ENCODE measurements around the gene GDAP1L1. TPM values are rescaled to one million over a fixed set of nuclear protein-coding genes. Genes with fewer than 3 reads are reported as not detected.
A peak's percentile ranks its signal among the peaks of the same experiment; 100 is the strongest.

The GDAP1L1 gene
- total and polyA plus RNA-seq, 2 donors from 2014 or later: not detected

- FAIRE-seq (no peak), DNase-seq (no peak)
- intact Hi-C loops (cut with DNase I): no loop called here
These were observed 9.9 kb downstream of the GDAP1L1 start for GRCh38 chr20:44256961-44257360.

GRCh38 chr20:44258226-44258890 lies 11.2 kb downstream of the GDAP1L1 start:
- no peaks in the 10 kb centered on the region for H3K9me3 ChIP-seq (ENCODE audit: control insufficient read depth in 2 of 3, insufficient read depth in 1 of 3, low read length in 3 of 3)
- H3K4me3 ChIP-seq (ENCODE audit: low read length in 3 of 3): no peak overlapping the region
- no peak overlapping the region for H3K9ac ChIP-seq (ENCODE audit: low read length in 3 of 3)
- no peak for TF ChIP-seq CTCF (IDR thresholded peaks at IDR 0.05; ENCODE audit: borderline replicate concordance, extremely low read depth, insufficient read depth)
- no peaks in the 10 kb centered on the region for H3K27me3 ChIP-seq (ENCODE audit: control insufficient read depth, insufficient read depth, low read length)
- intact Hi-C loops (cut with DNase I): no loop called here
- H3K4me1 ChIP-seq (ENCODE audit: control insufficient read depth in 2 of 3, insufficient read depth in 2 of 3, low read depth in 1 of 3, low read length in 3 of 3): no peaks in the 10 kb centered on the region
- DNase-seq (no peak), FAIRE-seq (no peak)
- H3K27ac ChIP-seq (ENCODE audit: low read depth in 2 of 2, low read length in 2 of 2): no peak overlapping the region
- H3K36me3 ChIP-seq (ENCODE audit: control insufficient read depth in 2 of 3, insufficient read depth in 3 of 3, low read length in 3 of 3): no peaks in the 10 kb centered on the region

More at GRCh38 chr20:44256961-44257360, 9.9 kb downstream of the GDAP1L1 start:
- TF ChIP-seq CTCF (IDR thresholded peaks at IDR 0.05; ENCODE audit: borderline replicate concordance, extremely low read depth, insufficient read depth): no peak
- Histone ChIP-seq H3K27ac (ENCODE audit: low read depth in 2 of 2, low read length in 2 of 2) (no peak overlapping the region), H3K4me3 (ENCODE audit: low read length in 3 of 3) (no peak overlapping the region), H3K4me1 (ENCODE audit: control insufficient read depth in 2 of 3, insufficient read depth in 2 of 3, low read depth in 1 of 3, low read length in 3 of 3) (no peaks in the 10 kb centered on the region), H3K27me3 (ENCODE audit: control insufficient read depth, insufficient read depth, low read length) (no peaks in the 10 kb centered on the region), H3K9ac (ENCODE audit: low read length in 3 of 3) (no peak overlapping the region), H3K9me3 (ENCODE audit: control insufficient read depth in 2 of 3, insufficient read depth in 1 of 3, low read length in 3 of 3) (no peaks in the 10 kb centered on the region), H3K36me3 (ENCODE audit: control insufficient read depth in 2 of 3, insufficient read depth in 3 of 3, low read length in 3 of 3) (no peaks in the 10 kb centered on the region)

DNA sequence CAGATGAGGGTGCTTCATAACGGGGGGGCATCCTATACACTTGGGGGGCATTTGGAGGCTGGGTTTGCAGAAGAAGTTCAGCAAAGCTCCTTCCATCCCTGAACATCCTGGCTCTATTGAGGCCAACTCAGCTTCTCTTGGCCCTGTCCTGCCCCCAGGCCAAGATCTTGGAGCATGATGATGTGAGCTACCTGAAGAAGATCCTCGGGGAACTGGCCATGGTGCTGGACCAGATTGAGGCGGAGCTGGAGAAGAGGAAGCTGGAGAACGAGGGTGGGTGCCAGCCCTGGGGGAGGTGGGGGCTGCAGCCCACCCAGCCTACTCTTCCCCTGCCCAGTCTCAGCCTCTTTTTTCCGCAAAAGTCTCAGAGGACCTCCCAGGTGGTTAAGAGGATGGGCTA lies 17.2 kb downstream of the GDAP1L1 start:
- Histone ChIP-seq H3K4me1 (ENCODE audit: control insufficient read depth in 2 of 3, insufficient read depth in 2 of 3, low read depth in 1 of 3, low read length in 3 of 3) (no peaks in the 10 kb centered on the region), H3K9ac (ENCODE audit: low read length in 3 of 3) (no peak overlapping the region), H3K4me3 (ENCODE audit: low read length in 3 of 3) (no peak overlapping the region), H3K9me3 (ENCODE audit: control insufficient read depth in 2 of 3, insufficient read depth in 1 of 3, low read length in 3 of 3) (no peaks in the 10 kb centered on the region), H3K36me3 (ENCODE audit: control insufficient read depth in 2 of 3, insufficient read depth in 3 of 3, low read length in 3 of 3) (no peaks in the 10 kb centered on the region), H3K27ac (ENCODE audit: low read depth in 2 of 2, low read length in 2 of 2) (no peak overlapping the region), H3K27me3 (ENCODE audit: control insufficient read depth, insufficient read depth, low read length) (no peaks in the 10 kb centered on the region)
- no peak for TF ChIP-seq CTCF (IDR thresholded peaks at IDR 0.05; ENCODE audit: borderline replicate concordance, extremely low read depth, insufficient read depth)
- DNase-seq (peak in 1 of 5 donors; percentile 25), FAIRE-seq (no peak)
- intact Hi-C loops (cut with DNase I): no loop called here

GRCh38 chr20:44268802-44269201 lies 21.7 kb downstream of the GDAP1L1 start:
- intact Hi-C loops (cut with DNase I): no loop called here
- H3K27me3 ChIP-seq (ENCODE audit: control insufficient read depth, insufficient read depth, low read length): no peaks in the 10 kb centered on the region
- TF ChIP-seq CTCF (IDR thresholded peaks at IDR 0.05; ENCODE audit: borderline replicate concordance, extremely low read depth, insufficient read depth): no peak
- H3K4me1 ChIP-seq (ENCODE audit: control insufficient read depth in 2 of 3, insufficient read depth in 2 of 3, low read depth in 1 of 3, low read length in 3 of 3): no peaks in the 10 kb centered on the region
- H3K9ac ChIP-seq (ENCODE audit: low read length in 3 of 3): no peak overlapping the region
- H3K4me3 ChIP-seq (ENCODE audit: low read length in 3 of 3): no peak overlapping the region
- H3K9me3 ChIP-seq (ENCODE audit: control insufficient read depth in 2 of 3, insufficient read depth in 1 of 3, low read length in 3 of 3): no peaks in the 10 kb centered on the region
- no peak for DNase-seq
- no peak overlapping the region for H3K27ac ChIP-seq (ENCODE audit: low read depth in 2 of 2, low read length in 2 of 2)
- no peaks in the 10 kb centered on the region for H3K36me3 ChIP-seq (ENCODE audit: control insufficient read depth in 2 of 3, insufficient read depth in 3 of 3, low read length in 3 of 3)
- FAIRE-seq: no peak
